D341Med (cell line): ENCODE data around the gene AP3D1.
A peak's percentile ranks its signal among the peaks of the same experiment; 100 is the strongest.

ENCODE experiments used
- DNase-seq: peaks from one replicate; pipeline ENCODE4 v3.0.0; 2012; ENCODE audit warnings: low spot score

The AP3D1 gene

DNA sequence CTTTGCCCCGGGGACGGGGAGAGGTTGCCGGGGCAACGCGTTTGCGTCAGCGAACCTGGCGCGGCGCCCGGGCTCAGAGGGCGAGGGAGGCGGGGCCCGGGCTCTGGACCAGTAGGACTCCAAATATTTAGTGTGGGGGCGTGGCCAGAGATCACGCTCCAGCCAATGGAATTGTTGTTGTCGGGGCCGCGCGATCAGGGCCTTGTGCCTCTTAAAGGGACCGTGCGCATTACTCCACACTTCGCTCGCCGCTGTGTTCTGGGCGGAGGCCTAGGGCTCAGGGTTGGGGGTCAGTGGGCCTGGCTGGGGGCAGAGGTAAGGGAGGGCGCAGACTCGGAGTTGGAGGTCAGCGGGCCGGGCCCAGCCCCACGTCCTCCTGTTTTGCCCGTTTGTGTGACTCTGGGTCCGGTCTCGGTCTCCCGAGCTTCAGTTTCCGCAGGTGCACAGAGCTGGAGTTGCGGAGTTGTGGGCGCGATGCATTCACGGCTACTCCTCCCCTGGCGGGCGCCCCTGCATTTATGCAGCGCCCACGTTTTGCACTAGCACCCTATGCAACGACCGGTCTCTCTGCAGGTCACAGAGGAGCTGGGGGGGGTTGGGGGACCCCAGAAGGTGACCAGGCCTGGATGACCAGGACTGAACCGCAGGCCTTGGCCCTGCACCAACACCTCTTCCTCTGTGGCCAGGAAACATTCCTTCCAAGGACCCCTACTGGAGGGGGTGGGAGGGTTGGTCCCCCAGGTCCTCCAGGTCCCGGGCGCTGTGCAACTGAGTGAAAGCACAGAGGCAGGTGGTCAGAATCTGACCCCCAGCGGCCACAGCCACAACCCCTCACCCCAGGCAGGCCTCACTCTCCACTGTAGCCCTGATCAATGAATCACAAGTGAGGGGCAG is 89.6 kb downstream of the AP3D1 start:
- peak; percentile 99 for DNase-seq

DNA sequence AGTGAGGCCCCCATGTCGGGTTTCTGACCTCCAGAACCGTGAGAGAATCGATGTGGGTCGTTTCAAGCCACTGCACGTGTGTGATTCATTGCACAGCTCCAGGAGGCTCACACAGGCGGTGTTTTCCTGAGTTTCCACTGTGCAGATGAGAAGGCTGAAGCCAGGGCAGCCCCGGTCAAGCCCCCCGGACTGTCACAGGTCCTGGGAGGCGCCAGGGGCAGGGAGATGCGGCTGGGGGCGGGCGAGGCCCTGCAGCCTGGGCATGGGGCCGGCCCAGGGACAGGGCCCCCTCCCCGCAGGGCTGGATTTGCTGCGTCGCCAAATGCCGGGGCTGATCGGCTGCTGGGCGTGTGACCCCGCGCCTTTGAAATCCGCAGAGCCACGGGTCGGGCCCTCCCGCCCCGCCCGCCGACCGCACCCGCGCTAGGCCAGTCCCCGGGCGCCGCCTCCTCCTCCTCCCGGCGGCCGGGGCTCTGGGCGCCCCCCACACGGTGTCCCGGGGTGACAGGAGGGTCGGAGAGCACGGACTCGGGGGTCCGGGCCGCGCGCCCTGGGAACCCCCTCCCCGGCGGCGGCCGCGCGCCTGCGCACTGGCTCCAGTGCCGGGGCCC is 90.4 kb downstream of the AP3D1 start:
- no peak for DNase-seq

DNA sequence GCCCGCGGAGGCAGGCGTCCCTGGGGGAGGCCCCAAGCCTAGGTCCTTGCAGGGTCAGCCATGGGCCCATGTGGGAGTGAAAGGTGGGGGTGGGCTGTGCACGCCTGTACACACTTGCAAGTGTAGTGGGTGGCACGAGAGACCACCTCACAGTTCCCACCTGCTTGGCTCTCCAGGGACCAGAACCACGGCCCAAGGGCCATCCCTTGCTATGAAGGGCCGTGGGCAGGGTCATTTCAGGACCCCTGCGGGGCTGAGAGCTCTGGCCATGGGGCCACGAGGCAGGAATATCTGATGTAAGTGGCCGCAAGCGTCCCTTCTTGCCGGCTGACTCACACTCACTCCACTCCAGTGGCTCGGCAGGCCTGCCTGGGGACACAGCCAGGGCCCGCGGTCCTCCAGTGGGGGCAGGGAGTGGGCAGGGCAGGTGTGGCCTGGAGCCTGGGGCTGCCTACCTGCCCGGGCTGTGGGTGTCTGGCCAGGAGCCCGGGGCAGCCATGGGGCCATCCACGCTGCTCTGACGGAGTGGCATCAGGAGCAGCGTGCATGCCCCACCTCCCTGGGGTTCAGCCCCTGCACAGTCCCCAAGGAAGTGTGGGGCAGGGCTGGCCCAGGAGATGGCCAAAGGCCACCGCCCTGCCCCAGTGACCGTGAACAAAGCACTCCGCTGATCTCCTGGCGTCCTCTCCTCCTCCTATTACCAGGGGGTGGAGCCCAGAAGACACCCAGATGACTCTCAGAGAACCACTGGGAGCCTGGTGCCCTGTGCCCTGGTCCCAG is 91.8 kb downstream of the AP3D1 start:
- DNase-seq = no peak

GRCh38 chr19:2058570-2059421 is 92.6 kb downstream of the AP3D1 start:
- DNase-seq = no peak

- DNase-seq = no peak
Measured at GRCh38 chr19:2057484-2058469, 93.6 kb downstream of the AP3D1 start.

- no peak for DNase-seq
Measured at GRCh38 chr19:2056837-2057192, 94.6 kb downstream of the AP3D1 start.

GRCh38 chr19:2055931-2056836 is 95.2 kb downstream of the AP3D1 start:
- DNase-seq = no peak

- DNase-seq = no peak
Measured at GRCh38 chr19:2054763-2055162, 96.6 kb downstream of the AP3D1 start.

- DNase-seq = no peak
Measured at GRCh38 chr19:2053601-2054389, 97.6 kb downstream of the AP3D1 start.

DNA sequence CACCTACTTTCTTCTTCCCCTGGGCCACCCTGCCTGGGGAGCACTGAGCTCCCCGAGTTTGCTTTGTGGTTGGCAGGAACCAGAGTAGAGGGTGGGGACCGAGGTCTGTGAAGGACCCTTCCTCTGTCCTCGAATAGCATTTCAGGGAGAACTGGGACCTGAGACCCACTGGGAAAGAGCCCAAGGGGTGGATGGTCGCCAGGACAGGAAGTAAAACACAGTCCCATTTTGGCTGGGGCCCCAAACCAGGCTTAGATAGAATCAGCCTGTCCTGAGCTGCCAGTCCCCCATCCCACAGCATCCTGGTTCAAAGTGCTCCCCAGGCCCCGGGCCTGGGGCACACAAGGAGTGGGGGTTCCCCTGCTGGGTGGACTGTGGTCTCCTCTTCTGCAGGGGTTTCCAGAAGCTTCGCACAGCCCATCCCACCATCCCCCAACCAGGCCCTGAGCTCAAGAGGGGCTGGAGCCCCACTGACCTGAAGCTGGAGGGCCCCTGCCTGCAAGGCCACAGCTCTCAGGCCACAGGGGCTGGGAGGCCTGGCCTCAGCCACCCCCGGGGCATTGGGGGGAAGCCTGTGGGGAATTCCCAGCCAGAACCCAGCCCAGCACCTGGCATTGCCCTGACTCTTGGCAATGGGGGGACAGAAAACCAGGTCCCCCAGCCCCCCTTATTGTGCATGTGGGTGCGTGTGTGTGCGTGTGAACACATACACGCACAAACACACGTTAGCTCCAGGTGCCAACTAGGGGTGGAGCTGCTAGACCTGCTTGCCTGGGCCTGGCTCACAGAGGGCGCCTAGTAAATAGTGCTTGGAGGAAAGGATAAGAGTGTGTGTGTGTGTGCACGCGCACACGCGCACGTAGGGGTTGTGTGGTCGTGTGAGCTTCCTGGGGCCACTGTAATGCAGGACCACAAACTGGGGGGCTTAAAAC is 99.3 kb downstream of the AP3D1 start:
- DNase-seq = no peak

- peak; percentile 99 for DNase-seq
Measured at GRCh38 chr19:2050991-2051772, 100.2 kb downstream of the AP3D1 start, which contains the start of gene MKNK2. MKNK2 (minus strand) TSS chr19:2051244; CDS start chr19:2050851, 393 bp downstream.
